Activated CD8-positive, alpha-beta memory T cell treated with anti-CD3 and anti-CD28 coated beads, Interleukin-2, amount 10 ng/mL, durations not matched to agents 7 days and 5 days (primary cell): Measurements from ENCODE around the gene KCNK2. TPM values are rescaled to one million over a fixed set of nuclear protein-coding genes. Genes with fewer than 3 reads are reported as not detected.

Source experiments
- ATAC-seq: fragments of 150-1000 bp; cut with Tn5 transposase; one replicate; pipeline ENCODE4 v1.10.0; 2021; ENCODE audit warnings: moderate library complexity
- CTCF ChIA-PET: fragments of 350-600 bp; sonication (Branson Sonifier 250); formaldehyde crosslinking; loops from one replicate; lab custom pipeline; 2021; ENCODE audit warnings: antibody characterized with exemption; lab: Charles Lee
- DNase-seq: peaks from one replicate; pipeline ENCODE4 v3.0.0-alpha.2; 2020
- H3K27ac Mint-ChIP-seq: one replicate; pipeline ENCODE4 v1.8.0; 2021; ENCODE audit warnings: mild to moderate bottlenecking, mixed read lengths
- H3K27me3 Mint-ChIP-seq: one replicate; pipeline ENCODE4 v1.8.0; 2021; ENCODE audit warnings: mixed read lengths
- H3K36me3 Mint-ChIP-seq: one replicate; pipeline ENCODE4 v1.8.0; 2021; ENCODE audit warnings: mild to moderate bottlenecking, mixed read lengths
- H3K4me1 Mint-ChIP-seq: one replicate; pipeline ENCODE4 v1.8.0; 2021; ENCODE audit warnings: mixed read lengths
- H3K4me3 Mint-ChIP-seq: one replicate; pipeline ENCODE4 v1.8.0; 2021; ENCODE audit warnings: mild to moderate bottlenecking, moderate library complexity, mixed read lengths
- H3K9me3 Mint-ChIP-seq: one replicate; pipeline ENCODE4 v1.8.0; 2022; ENCODE audit warnings: low read depth, mixed read lengths
- total RNA-seq, 2 experiments: library from RNA; stranded (reverse); gene quantifications; one replicate each; pipeline ENCODE4 v1.2.3, GENCODE V29; 2021

The KCNK2 gene
- total RNA-seq, 2 experiments from 2014 or later = not detected

DNA sequence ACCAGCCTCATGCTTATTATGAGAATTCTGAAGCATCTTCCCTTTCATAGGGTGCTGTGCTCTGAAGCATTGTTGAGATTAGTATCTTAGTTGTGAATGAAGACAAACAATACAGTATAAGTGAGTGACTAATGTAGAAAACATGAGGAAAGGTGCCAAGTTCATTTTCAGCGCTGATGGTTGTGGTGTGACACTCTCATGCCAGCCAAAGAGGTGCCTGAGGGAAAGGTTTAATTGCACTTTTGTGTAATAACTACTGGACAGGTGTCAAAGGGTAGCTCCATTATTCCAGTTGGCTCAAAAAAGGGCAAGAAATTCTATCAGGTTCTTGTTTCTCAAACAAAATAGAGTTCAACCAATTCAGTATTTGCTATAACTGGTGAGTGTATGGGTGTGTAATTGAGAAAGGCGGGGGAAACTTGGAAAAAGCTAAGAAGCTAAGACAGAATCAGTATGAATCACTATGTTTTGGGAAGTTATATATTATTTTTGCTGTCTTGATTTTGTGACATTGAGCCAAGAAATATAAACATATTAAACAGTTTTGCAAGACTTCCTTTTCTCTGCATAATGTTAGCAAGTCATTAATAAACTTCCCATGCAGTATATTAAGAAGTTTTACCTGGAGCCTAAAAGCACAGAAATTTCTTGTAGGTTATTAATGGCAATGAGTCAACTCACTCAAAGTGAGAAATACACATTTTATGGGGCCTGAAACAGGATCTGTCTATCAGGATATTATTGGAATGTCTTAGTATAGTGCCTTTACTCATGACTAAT is 31.8 kb downstream of the KCNK2 start:
- no peaks in the 10 kb centered on the region for H3K27me3 Mint-ChIP-seq
- H3K4me1 Mint-ChIP-seq = no peaks in the 10 kb centered on the region
- CTCF ChIA-PET = no interaction called here
- no peak overlapping the region for H3K27ac Mint-ChIP-seq
- ATAC-seq (no peak), DNase-seq (no peak)
- H3K36me3 Mint-ChIP-seq = no peaks in the 10 kb centered on the region
- H3K4me3 Mint-ChIP-seq = no peak overlapping the region
- H3K9me3 Mint-ChIP-seq = peaks cover 2% of the 10 kb centered on the region

DNA sequence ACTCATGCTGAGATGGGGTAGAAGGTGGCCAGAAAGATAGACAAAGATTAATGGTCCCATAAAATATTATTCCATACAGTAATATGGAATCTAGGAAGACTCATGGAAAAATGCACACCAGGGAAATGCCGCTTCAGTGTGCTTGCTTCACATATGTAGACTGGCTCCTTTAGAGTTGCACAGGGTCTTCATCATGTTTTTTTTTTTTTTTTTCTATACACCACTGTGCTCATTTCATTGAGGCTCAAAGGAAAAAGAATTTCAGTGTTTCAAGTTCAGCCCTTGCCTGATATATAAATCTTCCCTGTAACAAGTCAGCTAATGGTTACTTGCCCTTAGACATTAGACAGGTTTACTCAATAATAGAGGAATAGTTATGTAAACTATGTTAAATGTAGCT is 33.2 kb downstream of the KCNK2 start:
- H3K9me3 Mint-ChIP-seq = peaks cover 2% of the 10 kb centered on the region
- CTCF ChIA-PET = no interaction called here
- ATAC-seq (no peak), DNase-seq (no peak)
- no peak overlapping the region for H3K4me3 Mint-ChIP-seq
- H3K27me3 Mint-ChIP-seq = no peaks in the 10 kb centered on the region
- H3K4me1 Mint-ChIP-seq = no peaks in the 10 kb centered on the region
- H3K36me3 Mint-ChIP-seq = no peaks in the 10 kb centered on the region
- no peak overlapping the region for H3K27ac Mint-ChIP-seq

DNA sequence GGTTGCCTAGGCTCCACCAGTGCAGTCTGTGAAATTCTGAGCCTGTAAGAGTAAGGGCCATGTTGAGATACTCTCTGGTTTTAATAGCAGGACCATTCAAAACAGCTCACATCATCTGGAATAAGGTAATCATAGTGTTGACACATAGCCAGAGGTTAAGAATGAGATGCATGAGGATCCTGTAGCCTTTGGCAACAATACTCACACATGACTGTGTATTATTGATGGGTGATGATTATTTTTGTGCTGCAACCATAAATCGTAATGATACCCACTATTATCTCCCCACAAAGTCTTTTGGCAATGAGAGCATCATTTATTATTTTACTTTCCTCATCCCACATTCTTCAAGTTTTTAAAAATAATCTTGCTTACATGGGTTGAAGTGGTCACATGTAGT is 35.5 kb downstream of the KCNK2 start:
- ATAC-seq (no peak), DNase-seq (no peak)
- H3K36me3 Mint-ChIP-seq = no peaks in the 10 kb centered on the region
- H3K27me3 Mint-ChIP-seq = no peaks in the 10 kb centered on the region
- CTCF ChIA-PET = no interaction called here
- peaks cover 2% of the 10 kb centered on the region for H3K9me3 Mint-ChIP-seq
- no peaks in the 10 kb centered on the region for H3K4me1 Mint-ChIP-seq
- H3K4me3 Mint-ChIP-seq = no peak overlapping the region
- H3K27ac Mint-ChIP-seq = no peak overlapping the region

DNA sequence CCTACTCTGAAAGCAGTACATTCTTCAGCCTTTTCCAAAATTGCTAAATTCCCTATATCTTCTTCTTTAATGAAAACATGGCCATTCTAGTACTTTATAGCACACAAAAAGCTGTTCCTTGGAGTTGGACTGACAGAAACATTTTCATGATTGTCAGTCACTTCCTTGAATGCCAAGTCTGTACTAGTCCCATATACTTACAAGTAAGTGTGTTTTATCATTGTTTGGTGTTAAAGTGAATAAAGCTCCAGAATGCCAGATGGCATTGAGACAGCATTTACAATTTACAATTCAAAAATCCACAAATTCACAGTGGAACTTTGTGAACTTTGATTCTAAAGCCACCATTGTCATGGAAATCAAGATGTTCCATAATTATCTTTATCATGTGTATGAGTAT is 36.5 kb downstream of the KCNK2 start:
- CTCF ChIA-PET = no interaction called here
- no peaks in the 10 kb centered on the region for H3K36me3 Mint-ChIP-seq
- H3K27ac Mint-ChIP-seq = no peak overlapping the region
- no peak for DNase-seq
- H3K27me3 Mint-ChIP-seq = no peaks in the 10 kb centered on the region
- H3K9me3 Mint-ChIP-seq = no peaks in the 10 kb centered on the region
- H3K4me1 Mint-ChIP-seq = no peaks in the 10 kb centered on the region
- no peak overlapping the region for H3K4me3 Mint-ChIP-seq
- ATAC-seq = no peak

DNA sequence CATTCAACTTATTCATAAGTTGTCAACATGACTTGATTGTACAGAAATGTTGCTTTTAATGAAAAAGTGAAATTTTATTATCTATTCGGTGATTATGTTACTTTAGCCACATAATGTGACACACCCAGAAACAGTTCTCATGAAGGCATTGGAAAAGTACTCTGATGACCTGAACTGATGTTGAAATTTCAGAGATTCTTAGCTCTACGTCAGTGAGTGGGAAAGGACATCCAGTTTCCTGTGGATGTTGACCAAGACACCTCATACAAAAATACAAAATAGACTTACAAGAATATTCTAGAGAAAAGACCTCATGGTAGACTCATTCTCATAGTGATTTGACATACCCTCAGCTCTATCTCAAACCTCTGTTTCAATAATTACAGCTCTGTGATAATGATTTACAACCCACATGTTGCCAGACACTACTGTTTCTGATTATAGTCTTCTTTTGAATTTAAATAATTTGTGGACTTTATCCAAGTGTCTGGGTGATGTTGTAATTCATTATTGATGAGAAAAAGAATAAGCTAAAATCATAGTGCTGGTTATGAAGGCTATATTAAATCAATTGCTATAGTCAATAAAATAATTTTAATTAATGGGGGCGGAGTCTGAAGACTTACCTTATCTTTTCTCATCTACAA is 37.3 kb downstream of the KCNK2 start:
- no peak overlapping the region for H3K27ac Mint-ChIP-seq
- H3K4me1 Mint-ChIP-seq = no peaks in the 10 kb centered on the region
- no peaks in the 10 kb centered on the region for H3K27me3 Mint-ChIP-seq

DNA sequence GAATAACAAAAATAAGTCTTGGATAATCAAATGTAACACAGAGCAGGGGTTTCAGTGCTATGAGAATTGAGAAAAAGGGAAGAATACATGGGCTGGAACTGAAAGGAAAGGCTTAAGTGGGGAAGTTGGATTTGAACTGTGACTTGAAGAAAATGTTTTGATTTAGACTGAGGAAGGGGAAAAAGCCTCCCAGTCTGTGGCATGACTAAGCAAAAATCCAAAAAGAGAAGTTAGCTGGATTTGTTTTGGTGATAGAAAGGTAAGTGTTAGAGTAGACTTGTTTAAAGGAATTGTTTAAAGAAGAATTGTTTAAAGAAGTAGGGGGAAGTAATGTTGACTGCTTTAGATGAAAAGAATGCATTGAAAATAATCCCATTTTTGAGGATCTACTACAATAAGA is 46.0 kb downstream of the KCNK2 start:
- ATAC-seq (no peak), DNase-seq (no peak)
- Mint-ChIP-seq H3K27me3 (no peaks in the 10 kb centered on the region), H3K36me3 (no peaks in the 10 kb centered on the region), H3K4me1 (no peaks in the 10 kb centered on the region), H3K9me3 (no peaks in the 10 kb centered on the region), H3K4me3 (no peak overlapping the region), H3K27ac (no peak overlapping the region)
- CTCF ChIA-PET = no interaction called here

More for the DNA sequence above, 37.3 kb downstream of the KCNK2 start:
- Mint-ChIP-seq H3K36me3 (no peaks in the 10 kb centered on the region), H3K4me3 (no peak overlapping the region), H3K9me3 (no peaks in the 10 kb centered on the region)
- CTCF ChIA-PET = no interaction called here
- no peak for ATAC-seq
- DNase-seq = no peak

DNA sequence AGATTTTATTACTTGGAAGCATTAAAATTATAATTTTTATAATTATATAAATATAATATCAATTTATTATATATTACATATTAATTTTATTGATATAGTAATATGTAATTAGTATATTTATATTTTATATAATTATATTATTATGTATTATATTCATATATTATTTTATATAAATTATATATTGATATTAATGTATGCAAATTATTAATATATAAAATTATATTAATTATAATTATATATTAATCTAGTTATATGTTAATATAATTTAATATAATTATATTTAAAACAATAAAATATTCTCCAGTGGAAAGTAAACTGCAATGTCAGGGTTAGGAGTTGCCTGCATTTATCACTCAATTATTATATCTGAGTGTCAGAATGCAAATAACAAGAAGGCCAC is 48.8 kb downstream of the KCNK2 start:
- CTCF ChIA-PET = no interaction called here
- Mint-ChIP-seq H3K36me3 (no peaks in the 10 kb centered on the region), H3K4me3 (no peak overlapping the region), H3K27ac (no peak overlapping the region), H3K27me3 (no peaks in the 10 kb centered on the region), H3K9me3 (no peaks in the 10 kb centered on the region), H3K4me1 (no peaks in the 10 kb centered on the region)
- DNase-seq (no peak), ATAC-seq (no peak)

DNA sequence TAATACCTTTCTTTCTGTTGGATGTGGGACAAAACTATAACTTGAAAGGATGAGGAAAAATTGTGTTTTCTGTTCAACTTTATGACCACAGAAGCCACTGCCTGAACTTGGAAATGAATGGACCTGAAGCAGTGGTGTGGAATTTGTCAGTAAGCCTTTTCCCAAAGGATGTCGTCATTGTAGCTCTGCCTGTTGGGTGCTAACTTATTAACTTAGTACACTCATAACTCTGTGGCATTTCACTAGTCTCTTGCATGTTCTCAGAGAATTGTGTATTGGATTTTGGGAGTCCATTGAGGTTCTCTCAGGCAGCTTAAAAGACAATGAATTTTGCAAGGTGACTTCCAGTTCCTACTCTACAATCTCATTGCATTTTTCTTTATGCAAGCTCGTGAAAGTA is 49.6 kb downstream of the KCNK2 start:
- Mint-ChIP-seq H3K36me3 (no peaks in the 10 kb centered on the region), H3K4me3 (no peak overlapping the region), H3K27ac (no peak overlapping the region), H3K27me3 (no peaks in the 10 kb centered on the region), H3K4me1 (no peaks in the 10 kb centered on the region), H3K9me3 (no peaks in the 10 kb centered on the region)
- ATAC-seq (no peak), DNase-seq (no peak)
- CTCF ChIA-PET = no interaction called here

DNA sequence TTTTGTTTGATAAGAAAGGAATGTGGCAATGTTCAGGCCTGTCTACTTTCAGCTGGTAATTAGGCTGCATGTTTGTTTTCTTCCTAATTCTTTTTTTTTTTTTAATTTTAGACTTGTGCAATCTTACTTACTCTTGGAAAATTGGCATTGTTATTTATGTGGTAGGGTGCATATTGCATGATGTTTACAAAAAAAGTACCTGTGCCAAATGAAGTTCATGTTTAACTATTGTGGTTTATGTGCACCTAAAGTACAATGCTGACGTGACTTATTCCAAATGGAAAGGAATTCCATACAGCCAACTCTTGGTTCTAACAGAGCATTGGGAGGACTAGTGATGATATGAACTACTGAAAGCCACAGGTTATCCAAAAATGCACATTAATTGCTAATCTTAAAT is 51.0 kb downstream of the KCNK2 start:
- DNase-seq (no peak), ATAC-seq (no peak)
- CTCF ChIA-PET = no interaction called here
- no peaks in the 10 kb centered on the region for H3K36me3 Mint-ChIP-seq
- no peaks in the 10 kb centered on the region for H3K27me3 Mint-ChIP-seq
- H3K27ac Mint-ChIP-seq = no peak overlapping the region
- H3K4me3 Mint-ChIP-seq = no peak overlapping the region
- H3K4me1 Mint-ChIP-seq = no peaks in the 10 kb centered on the region
- no peaks in the 10 kb centered on the region for H3K9me3 Mint-ChIP-seq

DNA sequence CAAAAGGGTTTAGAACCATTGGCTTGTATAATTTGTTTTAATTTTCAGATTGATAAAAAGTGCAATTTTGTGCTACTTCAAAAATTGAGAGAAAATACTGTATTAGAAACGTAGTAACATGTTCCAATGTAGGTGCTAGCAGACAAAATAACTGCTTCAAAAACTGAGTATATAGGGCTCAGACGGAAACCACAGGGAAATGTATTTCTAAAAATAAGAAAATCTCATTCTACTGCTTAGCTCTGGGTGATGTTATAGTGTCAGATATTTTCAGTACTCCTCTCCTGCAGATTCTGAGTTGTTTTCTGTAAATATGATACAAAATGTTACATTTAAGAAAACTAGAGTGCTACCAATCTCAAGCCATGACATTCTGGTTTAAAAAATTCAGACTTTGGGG is 55.4 kb downstream of the KCNK2 start:
- DNase-seq = no peak
- Mint-ChIP-seq H3K36me3 (no peaks in the 10 kb centered on the region), H3K4me1 (no peaks in the 10 kb centered on the region), H3K27ac (no peak overlapping the region), H3K9me3 (no peaks in the 10 kb centered on the region), H3K4me3 (no peak overlapping the region), H3K27me3 (no peaks in the 10 kb centered on the region)
- ATAC-seq = no peak
- CTCF ChIA-PET = no interaction called here

DNA sequence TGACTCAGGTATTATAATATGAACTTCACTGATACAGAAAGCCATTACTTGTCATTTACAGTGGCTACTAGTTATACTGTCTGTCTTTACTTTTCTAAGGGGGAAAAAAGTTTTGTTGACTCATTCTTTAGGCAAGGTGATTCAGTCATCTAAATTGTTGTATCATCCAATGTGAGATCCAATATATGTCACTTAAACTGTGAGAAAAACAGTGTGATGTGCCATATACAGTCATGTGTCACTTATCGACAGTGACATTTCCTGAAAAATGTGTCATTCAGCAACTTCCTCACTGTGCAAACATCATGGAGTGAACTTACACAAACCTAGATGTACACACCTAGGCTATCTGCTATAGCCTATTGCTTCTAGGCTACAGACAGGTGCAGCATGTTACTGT is 57.6 kb downstream of the KCNK2 start:
- H3K27me3 Mint-ChIP-seq = no peaks in the 10 kb centered on the region
- DNase-seq (no peak), ATAC-seq (no peak)
- no peak overlapping the region for H3K27ac Mint-ChIP-seq
- H3K36me3 Mint-ChIP-seq = no peaks in the 10 kb centered on the region
- H3K4me3 Mint-ChIP-seq = no peak overlapping the region
- H3K4me1 Mint-ChIP-seq = no peaks in the 10 kb centered on the region
- H3K9me3 Mint-ChIP-seq = no peaks in the 10 kb centered on the region
- CTCF ChIA-PET = no interaction called here

DNA sequence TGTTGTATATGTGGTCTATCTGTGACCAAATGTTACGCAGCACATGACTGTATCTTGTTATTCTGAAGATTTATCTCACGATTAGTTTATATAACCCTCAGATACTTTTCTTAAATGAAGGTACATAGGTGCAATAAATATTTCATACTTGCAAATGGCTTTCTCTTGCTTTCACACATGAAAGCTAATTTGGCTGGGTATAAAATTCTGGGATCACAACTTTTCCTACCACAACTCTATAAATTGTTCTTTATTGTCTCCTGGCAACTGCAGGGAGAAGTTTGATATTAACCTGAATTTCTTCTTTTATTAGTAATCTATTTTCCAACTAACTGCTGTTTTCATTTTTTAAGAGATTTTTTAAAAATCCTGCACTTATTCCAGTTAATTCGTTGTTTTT is 58.9 kb downstream of the KCNK2 start:
- Mint-ChIP-seq H3K4me1 (no peaks in the 10 kb centered on the region), H3K4me3 (no peak overlapping the region), H3K27ac (no peak overlapping the region), H3K9me3 (no peaks in the 10 kb centered on the region), H3K36me3 (no peaks in the 10 kb centered on the region), H3K27me3 (no peaks in the 10 kb centered on the region)
- ATAC-seq (no peak), DNase-seq (no peak)
- CTCF ChIA-PET = no interaction called here

DNA sequence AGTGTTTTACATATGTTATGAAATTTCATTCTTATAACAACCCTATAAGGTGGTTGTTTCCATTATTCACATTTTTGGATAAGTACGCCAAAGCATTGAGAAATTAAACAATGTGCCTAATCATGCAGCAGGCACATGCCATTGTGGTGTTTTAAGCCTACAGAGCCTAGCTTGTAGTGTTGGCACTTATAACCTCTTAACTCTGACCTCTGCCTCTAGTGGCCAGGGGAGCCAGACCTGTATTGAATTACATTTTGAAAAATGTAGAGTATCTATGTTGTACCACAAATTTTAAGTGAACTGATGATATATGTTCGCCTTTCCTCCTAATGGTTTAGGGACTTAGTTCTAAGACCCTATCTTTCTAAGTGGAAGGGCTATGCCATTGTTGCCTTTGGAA is 61.0 kb downstream of the KCNK2 start:
- CTCF ChIA-PET = no interaction called here
- Mint-ChIP-seq H3K27me3 (no peaks in the 10 kb centered on the region), H3K4me3 (no peak overlapping the region), H3K4me1 (no peaks in the 10 kb centered on the region), H3K27ac (no peak overlapping the region), H3K9me3 (no peaks in the 10 kb centered on the region), H3K36me3 (no peaks in the 10 kb centered on the region)
- ATAC-seq = no peak
- no peak for DNase-seq

DNA sequence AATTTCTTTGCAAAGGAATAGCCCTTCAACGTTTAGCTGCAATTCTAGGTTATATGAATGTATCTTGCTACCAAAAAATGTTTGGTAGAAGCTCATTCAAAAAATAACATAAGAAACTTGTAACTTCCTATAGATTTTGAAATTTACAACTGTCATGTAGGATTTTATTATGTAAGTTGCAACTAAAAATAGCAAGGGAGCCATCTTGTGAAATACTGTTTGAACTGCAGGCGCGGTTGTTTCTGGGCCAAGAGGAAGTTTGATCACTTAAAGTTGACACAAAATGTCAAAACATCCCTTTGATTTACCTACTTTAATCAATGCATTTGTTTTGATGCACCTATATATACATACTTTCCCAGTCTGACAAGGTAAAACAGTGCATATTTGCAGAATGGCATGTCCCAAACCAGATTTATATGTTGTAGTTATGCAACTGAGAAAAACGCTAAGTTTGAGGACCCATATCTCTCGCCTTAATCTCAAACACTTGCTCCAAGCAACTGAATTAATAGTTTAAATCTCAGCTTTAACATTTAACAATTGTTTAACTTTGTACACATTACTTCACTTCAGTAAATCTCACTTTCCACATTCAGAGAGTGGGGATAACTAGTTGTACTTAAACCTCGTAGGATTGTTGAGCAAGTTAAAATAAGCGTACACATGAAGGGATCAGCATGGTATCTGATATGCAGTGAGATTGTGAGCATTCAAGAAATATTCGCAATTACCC is 63.9 kb downstream of the KCNK2 start:
- Mint-ChIP-seq H3K4me1 (no peaks in the 10 kb centered on the region), H3K27ac (no peak overlapping the region), H3K36me3 (no peaks in the 10 kb centered on the region), H3K4me3 (no peak overlapping the region), H3K27me3 (no peaks in the 10 kb centered on the region), H3K9me3 (no peaks in the 10 kb centered on the region)
- DNase-seq (no peak), ATAC-seq (no peak)
- CTCF ChIA-PET = no interaction called here
